HG03354 (cell line): ENCODE data around the gene PDZK1.
"Not testable (repeated sequence)": the region's sequence is repeated elsewhere in the genome, so short reads cannot be mapped to it uniquely, and the experiment has no call there.

Experiments
- ATAC-seq: cut with Tn5 transposase; IDR thresholded peaks from one replicate; pipeline ENCODE4 v1.9.1; 2021; ENCODE audit warnings: mild to moderate bottlenecking; ENCODE audit not compliant: unreplicated experiment, poor library complexity, severe bottlenecking

Gene PDZK1

DNA sequence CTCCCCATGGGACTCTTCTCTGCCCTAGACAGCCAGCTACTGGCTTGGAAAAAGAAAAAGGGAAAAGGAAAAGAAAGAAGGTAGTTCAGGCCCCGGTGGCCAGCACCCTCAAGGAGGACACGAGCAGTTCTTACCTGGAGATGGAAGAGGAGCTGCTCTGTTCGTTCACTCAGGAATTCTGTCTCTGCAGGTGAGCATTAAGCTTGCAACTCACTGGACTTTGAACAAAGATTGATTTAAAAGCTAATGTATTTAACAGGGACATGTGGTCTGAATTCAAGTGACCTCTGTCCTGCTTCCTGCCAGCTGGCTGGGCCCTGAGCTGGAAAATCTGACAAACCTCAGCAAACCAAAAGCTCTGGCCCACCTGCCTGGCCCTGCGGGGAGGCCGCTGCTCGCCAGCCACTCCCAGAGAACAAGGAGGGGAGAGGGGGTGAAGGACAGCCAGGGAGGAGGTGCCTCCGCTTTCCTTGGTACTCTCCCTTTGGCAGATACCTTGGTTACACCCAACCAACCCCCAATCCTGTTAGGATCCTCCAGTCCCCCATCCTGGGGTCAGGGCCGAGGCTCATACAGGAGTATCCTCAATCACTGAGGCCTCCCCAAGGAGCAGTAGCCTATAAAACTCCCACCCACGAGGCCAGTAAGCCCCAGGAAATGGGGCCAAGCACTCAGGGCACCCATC is at the start of gene PDZK1:
TSS of gene PDZK1 (minus strand) at position 186 of the 685 bp plus-strand sequence. CDS start 19,347 bp downstream, outside the sequence.
- no peak for ATAC-seq

DNA sequence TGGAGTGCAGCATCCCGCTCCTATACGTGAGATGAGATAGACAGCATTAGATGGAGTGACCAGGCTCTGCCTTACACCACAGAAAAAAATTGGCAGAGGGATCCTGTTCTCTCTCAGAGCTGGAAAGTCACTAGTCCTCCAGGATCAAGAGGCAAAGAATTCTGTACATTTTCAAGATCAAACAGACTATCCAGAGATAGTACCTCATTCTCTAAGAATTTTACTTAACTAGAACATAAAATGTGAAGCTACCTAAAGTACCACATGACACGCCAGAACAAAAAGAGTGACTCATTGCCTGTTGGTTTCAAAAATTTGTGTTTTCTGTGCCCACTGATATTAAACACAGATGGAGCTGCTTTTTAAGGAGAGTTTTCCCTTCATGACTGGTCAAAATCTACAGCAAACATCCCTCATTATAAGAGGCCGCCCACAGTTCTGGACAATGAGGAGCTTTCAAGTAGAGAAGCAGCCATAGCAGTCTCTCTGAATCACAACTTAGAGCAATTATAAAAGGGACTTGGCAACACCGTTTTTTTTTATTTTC is 44.4 kb upstream of the PDZK1 start:
- no peak for ATAC-seq

DNA sequence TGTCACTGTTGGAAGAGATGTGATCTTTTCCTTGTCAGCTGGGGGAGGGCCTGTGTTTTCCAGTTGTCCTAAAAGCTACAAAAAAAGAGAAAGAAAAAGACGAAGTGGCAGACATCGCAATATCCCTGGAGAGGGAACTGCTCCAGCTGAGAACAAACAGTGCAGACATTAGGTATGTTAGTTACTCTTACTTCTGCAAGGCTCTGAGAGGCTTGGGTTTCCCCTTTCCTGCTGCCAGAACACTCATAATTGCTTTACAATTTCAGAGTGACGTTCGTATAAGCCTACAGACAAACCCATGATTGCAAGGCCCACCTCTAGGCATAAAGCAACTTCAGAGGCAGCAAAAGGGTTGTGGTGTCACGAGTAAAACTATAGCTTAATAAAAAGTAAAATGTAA is 43.3 kb upstream of the PDZK1 start:
- ATAC-seq, result no peak

DNA sequence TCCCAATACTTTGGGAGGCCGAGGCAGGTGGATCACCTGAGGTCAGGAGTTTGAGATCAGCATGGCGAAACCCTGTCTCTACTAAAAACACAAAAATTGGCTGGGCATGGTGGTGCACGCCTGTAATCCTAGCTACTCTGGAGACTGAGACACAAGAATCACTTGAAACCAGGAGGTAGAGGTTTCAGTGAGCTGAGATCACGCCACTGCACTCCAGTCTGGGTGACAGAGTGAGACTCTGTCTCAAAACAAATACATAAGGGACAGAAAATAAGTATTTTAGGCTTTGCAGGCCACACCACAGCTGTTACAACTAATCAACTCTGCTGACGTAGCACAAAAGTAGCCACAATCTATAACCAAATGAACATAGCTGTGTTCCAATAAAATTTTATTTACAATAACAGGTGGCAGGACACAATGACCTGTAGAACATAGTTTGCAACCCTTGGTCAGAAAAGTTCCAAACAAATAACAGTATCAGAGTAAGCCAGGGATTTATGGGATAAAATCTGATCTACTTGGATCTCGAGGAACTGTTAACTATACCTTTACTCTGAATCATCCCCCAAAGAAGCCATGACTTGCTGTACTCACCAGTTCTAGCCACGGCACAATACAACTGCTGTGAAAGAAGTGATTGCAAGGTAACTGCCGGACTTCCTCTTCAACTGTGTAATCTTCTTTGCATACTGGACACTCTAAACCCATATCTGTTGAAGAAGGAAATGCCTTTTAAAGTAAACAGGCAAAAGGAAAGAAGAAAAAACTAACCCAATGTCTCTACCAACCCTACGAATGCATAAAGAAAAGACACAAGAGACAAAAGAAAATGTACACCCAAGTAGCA is 40.5 kb upstream of the PDZK1 start:
- ATAC-seq, result no peak

DNA sequence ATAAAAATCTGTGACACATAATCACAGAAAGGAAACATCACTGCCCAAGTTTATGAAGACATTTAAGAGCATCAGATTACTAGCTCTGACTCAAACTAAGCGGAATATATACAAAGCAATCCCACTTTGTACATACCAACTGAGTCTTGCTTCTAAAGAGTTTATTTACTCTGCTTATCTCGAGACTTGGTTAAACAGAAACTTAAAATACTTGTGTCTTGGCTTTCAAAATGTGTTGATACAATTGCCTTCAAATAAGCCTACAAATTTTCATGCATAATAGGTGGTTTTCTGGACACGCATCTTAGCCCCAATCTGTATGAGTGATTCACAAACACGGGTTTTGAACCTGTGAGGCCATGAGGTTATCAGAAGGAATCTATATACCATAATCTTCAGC is 33.1 kb upstream of the PDZK1 start:
- no peak for ATAC-seq

DNA sequence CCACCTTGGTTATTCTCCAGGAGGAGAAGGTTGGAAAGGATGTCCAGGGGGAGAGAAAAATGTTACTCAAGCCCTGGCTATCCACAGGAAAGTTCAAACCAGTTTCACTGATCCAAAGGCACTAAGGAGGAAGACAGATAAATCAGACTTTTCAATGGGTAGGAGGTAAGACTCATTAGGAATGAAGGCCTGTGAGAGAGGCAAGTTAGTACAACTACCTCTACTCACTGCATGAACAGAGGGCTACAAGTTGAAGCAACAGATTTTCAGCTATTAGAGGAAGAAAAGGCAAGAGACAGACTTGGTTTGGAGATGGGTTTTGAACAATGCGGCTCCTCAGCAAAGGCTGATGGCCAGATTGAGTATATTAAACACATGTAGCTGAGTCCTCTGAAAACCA is 29.0 kb upstream of the PDZK1 start:
- ATAC-seq, result no peak

DNA sequence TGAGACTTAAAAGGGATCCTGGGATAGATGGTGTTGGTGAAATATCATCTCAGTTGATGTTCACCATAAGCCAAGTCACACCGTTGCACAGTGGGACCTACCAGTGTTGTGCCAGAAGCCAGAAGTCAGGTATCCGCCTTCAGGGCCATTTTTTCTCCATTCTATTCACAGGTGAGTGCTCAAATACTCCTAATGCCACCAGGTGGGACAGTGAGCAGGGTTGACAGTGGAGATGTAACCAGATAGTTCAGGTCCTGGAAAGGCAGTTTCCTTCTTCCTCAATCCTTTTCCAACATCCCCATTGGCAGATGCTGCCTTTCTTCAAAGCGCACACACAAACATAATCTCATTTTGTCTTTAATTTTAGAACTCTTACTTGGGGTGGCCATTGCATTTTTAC is 23.7 kb upstream of the PDZK1 start:
- no peak for ATAC-seq

DNA sequence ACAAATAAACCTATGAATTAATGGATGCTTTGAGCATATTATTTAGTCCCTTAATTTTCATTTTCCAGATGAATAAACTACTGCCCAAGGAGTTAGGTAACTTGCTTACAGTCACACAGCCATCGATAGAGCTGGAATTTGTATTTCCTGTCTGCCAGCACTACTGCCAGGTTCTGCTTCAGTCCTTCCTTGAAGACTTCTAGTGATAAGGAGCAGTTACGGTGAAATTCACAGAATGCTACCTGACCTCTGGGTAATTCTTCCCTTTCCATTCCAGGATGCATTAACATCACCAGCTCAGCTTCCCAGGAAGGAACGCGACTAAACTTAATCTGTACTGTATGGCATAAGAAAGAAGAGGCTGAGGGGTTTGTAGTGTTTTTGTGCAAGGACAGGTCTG is 23.3 kb upstream of the PDZK1 start:
- ATAC-seq, result no peak

DNA sequence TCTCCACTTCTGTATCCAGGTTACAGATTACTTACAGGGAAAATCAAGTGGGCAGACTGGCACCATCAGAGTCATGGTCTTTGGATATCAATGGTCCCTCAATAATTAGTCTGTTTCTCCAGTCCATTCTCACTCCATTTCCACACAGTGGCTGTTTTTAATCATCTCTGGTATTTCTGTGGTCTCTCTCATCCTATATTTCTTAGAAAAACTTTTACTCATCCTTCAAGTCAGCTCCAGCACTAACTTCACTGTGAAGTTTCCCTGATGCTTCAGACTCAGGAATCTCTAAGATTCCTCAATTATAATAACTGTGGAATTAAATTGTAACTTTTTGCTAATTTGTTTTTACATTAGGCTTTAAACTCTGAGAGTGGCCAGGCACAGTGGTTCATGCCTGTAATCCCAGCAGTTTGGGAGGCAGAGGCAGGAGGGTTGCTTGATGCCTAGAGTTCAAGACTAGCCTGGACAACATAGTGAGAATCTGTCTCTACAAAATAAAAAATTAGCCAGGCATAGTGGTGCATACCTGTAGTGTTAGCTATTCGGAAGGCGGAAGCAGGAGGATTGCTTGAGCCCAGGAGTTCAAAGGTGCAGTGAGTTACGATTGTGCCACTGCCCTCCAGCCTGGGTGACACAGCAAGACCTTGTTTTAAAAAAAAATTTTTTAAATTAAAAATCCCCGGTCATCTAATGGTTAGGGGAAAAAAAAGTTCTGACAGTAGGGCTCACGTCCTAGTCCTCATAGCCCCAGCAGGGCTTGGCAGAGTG is 22.7 kb upstream of the PDZK1 start:
- ATAC-seq, result no peak

DNA sequence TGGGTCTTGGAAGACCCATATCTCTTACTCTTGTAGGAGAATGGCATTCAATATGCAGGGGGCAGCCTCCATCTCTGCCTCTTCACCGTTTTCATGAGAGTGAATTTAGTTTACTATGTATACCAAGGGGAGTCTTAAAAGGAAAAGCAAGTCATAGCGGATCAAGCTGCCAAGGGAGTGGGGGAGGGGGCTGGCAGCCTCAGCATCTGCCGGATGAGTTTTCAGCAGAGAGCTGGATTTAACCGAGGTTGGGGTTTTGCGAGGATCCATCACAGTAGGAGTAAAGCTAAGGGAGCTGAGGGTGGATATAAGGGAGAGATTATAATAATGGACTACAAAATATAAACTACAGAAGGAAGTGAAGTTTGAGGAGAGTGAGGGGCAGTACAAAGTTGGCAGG is 22.0 kb upstream of the PDZK1 start:
- no peak for ATAC-seq

DNA sequence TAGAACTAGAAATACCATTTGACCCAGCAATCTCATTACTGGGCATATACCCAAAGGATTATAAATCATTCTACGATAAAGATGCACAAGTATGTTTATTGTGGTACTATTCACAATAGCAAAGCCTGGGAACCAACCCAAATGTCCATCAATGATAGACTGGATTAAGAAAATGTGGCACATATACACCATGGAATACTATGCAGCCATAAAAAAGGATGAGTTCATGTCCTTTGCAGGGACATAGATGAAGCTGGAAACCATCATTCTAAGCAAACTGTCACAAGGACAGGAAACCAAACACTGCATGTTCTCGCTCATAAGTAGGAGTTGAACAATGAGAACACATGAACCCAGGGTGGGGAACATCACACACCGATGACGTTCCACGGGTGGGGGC is 19.0 kb upstream of the PDZK1 start:
- ATAC-seq, result not testable (repeated sequence)

DNA sequence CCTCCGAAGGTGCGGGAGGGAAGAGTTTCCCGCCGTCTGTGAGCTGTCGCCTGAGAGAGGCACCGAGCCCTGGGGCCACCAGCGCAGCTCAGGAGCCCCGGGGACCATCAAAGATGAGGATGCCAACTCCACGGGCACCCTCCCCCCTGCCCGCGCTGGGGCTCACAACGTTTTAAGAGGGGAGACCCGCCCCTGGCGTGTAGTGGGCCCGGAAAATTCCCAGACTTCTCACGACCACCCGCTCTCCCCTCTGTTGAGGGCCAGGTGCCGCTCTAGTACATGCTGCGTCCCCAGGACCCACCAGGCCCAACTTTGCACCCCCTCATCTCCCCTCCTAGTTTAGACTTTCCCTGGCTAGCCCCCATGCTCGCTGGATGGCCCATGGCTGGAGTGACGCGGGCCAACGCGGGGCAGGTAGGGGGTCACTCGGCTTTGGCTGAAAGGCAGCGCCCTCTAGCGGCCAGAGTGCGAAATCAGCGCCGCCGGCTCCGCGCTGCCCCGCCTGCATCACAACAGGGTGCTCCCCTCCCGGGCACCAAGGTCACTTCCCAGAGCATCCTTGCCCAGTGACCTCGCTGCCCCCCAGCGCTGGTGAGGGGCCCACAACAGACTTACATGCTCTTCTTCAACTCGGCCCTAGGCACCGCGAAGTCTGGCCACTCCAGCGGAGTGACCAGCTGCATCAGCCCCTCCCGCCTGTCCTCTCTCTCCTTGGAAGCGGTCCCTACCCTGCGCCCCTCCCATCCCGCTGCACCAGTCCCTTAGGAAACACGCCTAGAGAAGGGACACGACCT is 13.9 kb upstream of the PDZK1 start:
- ATAC-seq, result peak; percentile 66

DNA sequence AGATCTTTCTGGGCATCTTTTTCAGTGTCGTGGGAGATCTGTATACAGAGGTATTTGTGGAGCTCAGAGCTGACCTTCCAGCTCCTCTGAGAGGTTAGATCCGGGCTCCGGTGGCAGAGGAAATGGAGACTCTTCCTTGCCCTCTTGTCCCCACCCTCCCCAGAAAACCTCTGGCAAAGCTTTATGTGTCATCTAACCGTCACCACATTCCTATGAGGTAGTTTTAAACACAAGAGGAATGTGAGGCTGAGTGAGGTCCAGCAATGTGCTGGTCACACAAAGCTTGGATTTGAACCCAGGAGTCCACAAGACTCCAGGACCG is 13.3 kb upstream of the PDZK1 start:
- ATAC-seq, result no peak

DNA sequence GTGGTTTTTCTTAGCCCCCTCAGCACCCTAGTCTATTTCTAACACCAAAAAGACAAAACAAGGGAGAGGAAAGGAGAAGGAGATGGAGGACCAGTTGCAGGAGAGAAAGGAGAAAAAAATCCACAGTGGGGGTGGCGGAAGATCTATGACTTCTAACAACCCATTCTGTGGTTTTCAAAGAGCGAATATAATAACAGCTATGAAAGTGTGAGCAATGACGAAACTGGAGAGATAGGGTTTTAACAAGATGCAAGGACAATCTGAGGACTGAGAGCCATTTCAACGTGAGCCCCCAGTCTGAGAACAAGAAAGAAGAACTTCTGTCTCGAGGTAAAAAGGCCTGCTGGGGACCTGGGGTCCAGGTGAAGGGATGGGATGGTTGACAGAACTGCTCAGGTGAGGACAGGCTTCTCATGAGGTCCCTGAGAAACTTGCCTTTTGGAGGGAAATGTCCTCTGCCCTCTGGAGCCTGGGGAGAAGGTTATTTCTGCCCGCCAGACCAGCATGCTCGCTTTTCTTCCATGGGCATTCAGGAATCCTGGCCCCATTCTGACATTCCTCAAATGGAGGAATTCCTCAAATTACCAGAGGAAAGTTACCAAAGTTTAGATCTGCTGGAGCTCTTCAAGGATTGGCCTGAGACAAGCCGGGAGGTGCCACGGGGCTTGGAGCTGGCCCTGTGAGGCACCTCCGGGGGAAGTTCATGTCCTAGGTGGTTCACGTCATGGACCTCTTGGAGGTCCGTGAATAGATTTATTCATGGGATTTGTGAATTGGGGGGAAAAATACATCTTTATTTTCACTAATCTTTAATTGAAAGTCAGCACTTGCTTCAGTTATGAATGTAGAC is 12.3 kb upstream of the PDZK1 start, which contains the start of gene CD160:
TSS of gene CD160 (plus strand) at position 270 of the 850 bp plus-strand sequence. CDS start 8,829 bp downstream, outside the sequence.
- no peak for ATAC-seq

DNA sequence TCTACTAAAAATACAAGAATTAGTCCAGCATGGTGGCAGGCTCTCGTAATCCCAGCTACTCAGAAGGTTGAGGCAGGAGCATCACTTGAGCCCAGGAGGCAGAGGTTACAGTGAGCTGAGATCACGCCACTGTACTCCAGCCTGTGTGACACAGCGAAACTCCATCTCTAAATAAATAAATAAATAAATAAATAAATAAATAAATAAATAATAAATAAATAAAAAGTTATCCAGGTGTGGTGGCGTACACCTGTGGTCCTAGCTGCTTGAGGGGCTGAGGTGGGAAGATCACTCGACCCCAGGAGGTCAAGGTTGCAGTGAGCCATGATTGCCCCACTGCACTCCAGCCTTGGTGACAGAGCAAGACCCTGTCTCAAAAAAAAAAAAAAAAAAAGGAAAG is 11.3 kb upstream of the PDZK1 start:
- not testable (repeated sequence) for ATAC-seq

DNA sequence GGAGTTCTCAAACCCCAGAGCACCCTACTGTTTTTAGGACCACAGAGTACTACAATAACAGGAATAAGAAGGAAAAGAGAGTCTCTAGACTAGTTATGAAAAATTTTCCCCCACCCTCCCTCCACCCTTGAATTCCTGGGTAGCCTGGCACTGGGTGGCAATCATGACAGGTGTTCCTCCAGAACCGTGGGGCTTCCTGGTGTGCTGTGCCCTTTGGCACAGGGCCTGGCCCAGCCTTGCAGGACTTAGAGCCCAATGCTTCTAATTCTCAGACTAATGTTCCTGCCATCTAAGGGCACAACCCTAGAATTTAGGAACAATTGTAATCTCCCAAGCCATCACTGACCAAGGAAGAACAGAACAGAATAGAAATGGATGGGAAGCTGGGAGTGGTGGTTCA is 10.7 kb upstream of the PDZK1 start:
- no peak for ATAC-seq

DNA sequence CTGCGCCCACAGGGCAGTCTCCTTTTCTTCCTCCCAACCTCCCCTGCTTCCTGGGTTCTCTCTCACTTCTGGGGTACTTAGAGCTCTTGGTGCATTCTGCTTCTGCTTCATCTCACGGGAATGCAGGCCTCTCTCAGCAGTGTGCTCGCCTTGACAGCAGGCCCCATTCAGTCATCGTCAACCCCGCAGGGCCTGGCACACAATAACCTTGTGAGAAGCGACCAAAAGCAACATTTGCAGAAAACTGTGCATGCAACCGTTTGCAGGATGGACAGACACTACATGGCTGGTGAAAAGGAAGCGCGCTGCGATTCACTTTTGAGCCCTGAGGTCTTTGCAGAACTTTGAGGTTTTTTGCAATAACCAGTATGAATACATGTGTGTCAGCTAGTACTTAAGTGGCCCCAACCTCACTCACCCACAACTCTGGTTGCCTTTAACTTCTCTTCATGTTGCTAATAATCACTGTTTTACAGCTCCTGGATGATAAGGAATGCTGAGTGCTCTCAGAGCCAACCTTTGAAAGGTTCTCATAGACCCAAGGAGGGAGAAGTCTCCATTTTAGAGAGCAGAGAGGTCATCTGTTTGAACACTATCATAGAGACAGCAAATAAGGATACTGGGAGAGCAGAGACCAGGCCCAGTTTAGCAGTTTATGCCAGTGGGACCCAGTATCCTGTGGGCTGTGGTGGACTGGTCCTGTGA is 9.6 kb upstream of the PDZK1 start:
- ATAC-seq, result no peak

DNA sequence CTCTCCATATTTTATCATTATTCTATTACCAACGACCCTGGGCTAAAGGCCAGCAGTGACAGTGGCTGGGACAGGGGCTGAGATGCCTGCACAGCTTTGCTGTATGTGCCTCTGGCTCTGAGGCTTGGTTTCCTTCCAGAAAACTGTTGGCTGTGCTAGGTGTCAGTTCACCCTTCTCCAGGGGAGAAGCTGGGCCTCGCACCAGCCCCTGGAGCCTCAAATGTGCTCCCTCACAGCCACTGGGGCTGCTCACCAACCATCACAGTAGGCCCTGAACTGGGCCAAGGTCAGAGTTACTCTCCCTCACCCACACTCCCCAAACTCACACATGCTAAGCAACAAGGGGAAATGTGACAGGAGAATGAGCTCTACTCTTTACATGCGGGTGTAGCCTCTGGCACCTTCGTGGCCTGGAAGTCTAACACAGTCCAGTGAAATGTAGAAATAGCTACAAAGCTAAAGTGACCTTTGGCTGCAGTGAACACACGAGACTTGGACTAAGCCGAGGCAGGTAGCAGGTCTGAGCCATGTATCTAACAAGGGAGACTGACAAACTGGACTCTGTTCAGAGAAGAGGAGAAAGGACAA is 7.5 kb upstream of the PDZK1 start:
- no peak for ATAC-seq
